ENCODE measurements around the gene KASH5.
"Not testable (repeated sequence)": the region's sequence is repeated elsewhere in the genome, so short reads cannot be mapped to it uniquely, and the experiment has no call there.

KASH5 gene

DNA sequence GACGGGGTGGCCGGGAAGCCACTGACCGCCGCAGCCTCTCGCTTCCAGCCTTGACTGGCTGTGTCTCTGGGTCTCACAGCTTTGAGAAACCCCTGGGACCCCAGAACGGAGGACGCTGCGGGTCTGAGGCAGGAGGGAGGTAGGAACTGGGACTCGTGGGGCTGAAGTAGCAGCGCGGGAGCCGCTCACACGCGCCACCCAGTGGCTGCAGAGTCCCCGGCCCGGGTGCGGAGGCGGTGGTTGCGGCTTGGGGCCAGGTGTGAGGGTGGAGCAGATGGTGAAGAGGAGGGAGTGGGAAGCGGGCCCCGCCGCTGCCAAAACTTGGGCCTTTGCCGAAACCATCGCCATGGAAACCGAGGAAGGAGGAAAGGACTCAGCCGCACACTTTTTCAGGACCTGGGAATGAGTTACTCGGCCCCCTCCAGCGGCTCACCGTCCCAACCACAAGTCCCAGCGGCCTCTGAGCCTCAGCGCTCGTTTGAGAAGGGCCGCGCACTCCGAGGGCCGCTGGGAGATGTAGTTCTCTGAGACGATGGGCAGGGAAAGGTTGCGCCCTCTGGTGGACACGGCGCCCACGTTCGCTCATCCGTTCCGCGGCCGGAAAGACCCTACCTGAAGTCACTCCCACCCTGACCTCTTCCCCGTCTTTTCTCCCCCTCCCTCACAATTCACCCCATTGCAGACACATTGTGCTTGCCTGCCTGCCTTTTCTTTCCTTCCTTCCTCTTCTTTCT lies 55.5 kb downstream of the KASH5 start:
- TF ChIP-seq, protein P1, sequence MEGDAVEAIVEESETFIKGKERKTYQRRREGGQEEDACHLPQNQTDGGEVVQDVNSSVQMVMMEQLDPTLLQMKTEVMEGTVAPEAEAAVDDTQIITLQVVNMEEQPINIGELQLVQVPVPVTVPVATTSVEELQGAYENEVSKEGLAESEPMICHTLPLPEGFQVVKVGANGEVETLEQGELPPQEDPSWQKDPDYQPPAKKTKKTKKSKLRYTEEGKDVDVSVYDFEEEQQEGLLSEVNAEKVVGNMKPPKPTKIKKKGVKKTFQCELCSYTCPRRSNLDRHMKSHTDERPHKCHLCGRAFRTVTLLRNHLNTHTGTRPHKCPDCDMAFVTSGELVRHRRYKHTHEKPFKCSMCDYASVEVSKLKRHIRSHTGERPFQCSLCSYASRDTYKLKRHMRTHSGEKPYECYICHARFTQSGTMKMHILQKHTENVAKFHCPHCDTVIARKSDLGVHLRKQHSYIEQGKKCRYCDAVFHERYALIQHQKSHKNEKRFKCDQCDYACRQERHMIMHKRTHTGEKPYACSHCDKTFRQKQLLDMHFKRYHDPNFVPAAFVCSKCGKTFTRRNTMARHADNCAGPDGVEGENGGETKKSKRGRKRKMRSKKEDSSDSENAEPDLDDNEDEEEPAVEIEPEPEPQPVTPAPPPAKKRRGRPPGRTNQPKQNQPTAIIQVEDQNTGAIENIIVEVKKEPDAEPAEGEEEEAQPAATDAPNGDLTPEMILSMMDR (IDR thresholded peaks at IDR 0.05; ENCODE audit: insufficient read depth, low read depth, low read length, missing control alignments), result peak; percentile 72
- H3K4me3 ChIP-seq (ENCODE audit: low read length), result peak overlapping the region; percentile 71
- DNase-seq (ENCODE audit: low read depth), result peak; percentile 94

DNA sequence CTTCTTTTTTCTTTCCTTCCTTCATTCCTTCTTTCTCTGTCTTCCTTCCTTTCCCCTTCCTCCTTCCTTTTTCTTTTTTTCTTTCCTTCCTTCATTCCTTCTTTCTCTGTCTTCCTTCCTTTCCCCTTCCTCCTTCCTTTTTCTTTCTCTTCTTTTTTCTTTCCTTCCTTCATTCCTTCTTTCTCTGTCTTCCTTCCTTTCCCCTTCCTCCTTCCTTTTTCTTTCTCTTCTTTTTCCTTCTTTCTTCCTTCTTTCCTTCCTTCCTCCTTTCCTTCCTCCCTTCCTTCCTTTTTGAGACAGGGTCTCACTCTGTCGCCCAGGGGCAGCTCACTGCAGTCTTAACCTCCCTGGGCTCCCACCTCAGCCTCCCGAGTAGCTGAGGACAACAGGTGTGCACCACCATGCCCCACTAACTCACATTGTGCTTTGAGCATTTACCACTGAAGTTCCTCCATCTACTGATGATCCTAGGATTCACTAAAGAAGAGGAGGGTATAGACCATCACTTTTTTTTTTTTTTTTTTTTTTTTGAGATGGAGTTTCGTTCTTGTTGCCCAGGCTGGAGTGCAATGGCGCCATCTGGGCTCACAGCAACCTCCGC lies 56.2 kb downstream of the KASH5 start:
- not testable (repeated sequence) for DNase-seq (ENCODE audit: low read depth); H3K4me3 ChIP-seq (ENCODE audit: low read length)

DNA sequence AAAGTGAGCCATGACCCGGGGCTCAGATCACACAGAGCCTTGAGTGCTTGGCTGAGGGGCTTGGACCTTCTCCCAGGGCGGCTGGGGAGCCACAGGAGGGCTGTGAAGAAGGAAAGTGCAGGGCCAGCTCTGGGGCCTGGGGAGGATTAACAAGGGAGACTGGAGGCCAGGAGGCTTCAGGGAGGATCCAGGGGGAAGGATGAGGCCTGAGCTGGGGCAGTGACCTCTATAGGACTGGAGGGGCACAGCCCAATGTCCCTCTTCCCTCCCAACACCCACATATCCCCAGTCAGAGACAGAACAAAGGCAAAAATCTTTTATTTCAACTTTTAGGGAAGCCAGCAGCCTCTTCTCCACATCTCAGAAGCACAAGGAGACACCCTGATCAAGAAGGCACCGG lies 57.9 kb downstream of the KASH5 start:
- H3K4me3 ChIP-seq (ENCODE audit: low read length), result no peak overlapping the region
- no peak for DNase-seq (ENCODE audit: low read depth)
- TF ChIP-seq, protein P1 (IDR thresholded peaks at IDR 0.05; ENCODE audit: insufficient read depth, low read depth, low read length, missing control alignments), result no peak

DNA sequence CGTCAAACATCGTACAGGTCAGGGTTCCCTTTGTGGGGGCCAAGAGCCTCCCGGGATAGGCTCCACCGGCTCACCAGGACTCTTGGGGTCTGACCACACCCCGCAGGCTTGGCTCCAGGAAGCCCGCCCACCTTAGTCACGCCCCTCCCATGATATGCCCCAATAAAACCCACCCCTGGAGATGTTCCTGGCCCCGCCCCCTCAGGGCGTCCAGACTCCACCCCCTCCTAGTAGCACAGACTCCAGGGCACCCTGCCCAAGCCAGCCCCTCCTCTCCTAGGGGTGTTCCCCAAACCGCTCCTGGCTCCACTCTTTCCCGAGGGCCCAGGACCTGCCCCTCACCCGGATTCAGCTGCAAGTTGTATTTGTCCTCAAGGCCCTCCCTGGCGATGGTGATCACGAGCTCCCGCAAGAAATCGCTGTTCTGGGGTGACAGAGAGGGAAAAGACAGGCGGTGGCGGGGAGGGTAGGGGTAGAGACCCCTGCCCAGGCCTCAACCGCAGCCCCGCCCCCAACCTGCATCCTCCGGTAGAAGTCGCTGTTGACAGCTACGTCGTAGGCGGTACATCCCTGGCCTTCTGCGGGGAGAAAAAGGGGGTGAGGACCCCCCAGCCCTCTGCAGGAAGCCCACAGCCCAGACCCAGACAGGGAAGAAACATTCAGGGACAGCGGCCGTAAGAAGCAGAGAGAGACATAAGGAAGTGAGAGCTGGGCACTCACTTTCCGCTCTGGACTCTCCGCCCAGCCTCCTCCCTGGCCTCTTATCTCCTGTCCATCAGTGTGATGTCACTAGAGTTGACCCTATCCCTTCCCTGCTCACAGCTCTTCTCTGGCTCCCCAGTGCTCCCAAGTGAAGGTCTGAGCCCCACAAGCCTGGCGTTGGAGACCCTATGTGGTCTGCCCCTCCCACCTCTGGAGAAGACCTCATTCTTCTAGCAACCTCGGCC lies 59.7 kb downstream of the KASH5 start:
- DNase-seq (ENCODE audit: low read depth), result peak; percentile 24
- H3K4me3 ChIP-seq (ENCODE audit: low read length), result no peak overlapping the region
- TF ChIP-seq, protein P1 (IDR thresholded peaks at IDR 0.05; ENCODE audit: insufficient read depth, low read depth, low read length, missing control alignments), result no peak

DNA sequence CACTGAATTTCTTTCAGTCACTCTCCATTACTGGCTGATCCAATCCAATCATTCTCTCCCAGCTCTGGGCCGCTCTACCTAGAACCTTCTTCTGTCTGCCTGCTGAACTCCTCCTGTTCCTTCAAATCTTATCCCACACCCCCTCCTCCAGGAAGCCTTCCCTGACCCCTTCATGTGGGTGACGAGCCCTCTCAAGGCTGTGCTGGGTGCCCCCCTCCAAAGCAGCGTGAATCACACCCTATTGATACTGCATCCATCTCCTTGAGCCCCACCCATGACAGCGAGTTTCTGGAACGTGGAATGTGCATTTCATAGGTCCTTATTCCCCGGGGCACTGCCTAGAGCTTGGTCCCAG lies 60.4 kb downstream of the KASH5 start:
- no peak for DNase-seq (ENCODE audit: low read depth)
- TF ChIP-seq, protein P1 (IDR thresholded peaks at IDR 0.05; ENCODE audit: insufficient read depth, low read depth, low read length, missing control alignments), result no peak
- no peak overlapping the region for H3K4me3 ChIP-seq (ENCODE audit: low read length)

DNA sequence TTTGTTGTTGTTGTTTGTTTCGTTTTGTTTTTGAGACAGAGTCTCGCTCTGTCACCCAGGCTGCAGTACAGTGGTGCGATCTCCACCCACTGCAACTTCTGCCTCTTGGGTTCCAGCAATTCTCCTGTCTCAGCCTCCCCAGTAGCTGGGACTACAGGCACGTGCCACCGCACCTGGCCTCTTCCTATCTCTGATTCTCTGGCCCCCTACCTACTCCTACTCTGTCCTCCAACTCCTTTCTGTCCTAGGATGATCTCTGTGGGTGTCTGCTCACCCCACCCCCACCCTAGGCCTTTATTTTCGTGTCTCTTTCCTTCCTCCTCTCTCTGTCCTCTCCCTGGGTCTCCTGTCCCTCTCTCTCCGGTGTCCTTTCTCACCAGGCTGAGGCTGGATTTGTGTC lies 62.4 kb downstream of the KASH5 start:
- TF ChIP-seq, protein P1 (IDR thresholded peaks at IDR 0.05; ENCODE audit: insufficient read depth, low read depth, low read length, missing control alignments), result no peak
- H3K4me3 ChIP-seq (ENCODE audit: low read length), result peak overlapping the region; percentile 91
- no peak for DNase-seq (ENCODE audit: low read depth)

Data from epithelial cell of esophagus (primary cell).